ENCODE data around the gene SLC6A6.

GRCh38 chr3:14483286-14483685 is 80.9 kb downstream of the SLC6A6 start:
- TF ChIP-seq, protein P1, sequence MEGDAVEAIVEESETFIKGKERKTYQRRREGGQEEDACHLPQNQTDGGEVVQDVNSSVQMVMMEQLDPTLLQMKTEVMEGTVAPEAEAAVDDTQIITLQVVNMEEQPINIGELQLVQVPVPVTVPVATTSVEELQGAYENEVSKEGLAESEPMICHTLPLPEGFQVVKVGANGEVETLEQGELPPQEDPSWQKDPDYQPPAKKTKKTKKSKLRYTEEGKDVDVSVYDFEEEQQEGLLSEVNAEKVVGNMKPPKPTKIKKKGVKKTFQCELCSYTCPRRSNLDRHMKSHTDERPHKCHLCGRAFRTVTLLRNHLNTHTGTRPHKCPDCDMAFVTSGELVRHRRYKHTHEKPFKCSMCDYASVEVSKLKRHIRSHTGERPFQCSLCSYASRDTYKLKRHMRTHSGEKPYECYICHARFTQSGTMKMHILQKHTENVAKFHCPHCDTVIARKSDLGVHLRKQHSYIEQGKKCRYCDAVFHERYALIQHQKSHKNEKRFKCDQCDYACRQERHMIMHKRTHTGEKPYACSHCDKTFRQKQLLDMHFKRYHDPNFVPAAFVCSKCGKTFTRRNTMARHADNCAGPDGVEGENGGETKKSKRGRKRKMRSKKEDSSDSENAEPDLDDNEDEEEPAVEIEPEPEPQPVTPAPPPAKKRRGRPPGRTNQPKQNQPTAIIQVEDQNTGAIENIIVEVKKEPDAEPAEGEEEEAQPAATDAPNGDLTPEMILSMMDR (IDR thresholded peaks at IDR 0.05): no peak
- no peak for TF ChIP-seq POLR2A (IDR thresholded peaks at IDR 0.05)

Measured in esophagus squamous epithelium (tissue), 4 donors.